GM12864 (cell line): ENCODE results near the gene ITPK1.
"Not testable (repeated sequence)": the region's sequence is repeated elsewhere in the genome, so short reads cannot be mapped to it uniquely, and the experiment has no call there.

ENCODE experiments used
- DNase-seq: peaks from one replicate; pipeline ENCODE4 v3.0.0-alpha.2; 2011; ENCODE audit warnings: low read depth
- H3K4me3 ChIP-seq: 2 replicates; pipeline ENCODE4 v1.5.1; 2011; ENCODE audit warnings: mild to moderate bottlenecking, low read depth, low read length, control low read depth
- TF ChIP-seq, protein P1 (sequence below): IDR thresholded peaks from 2 replicates; pipeline ENCODE4 v1.5.1; 2011; ENCODE audit warnings: low read depth, mild to moderate bottlenecking, moderate library complexity, low read length, control low read depth, inconsistent platforms; ENCODE audit errors: missing control alignments

ITPK1 gene

DNA sequence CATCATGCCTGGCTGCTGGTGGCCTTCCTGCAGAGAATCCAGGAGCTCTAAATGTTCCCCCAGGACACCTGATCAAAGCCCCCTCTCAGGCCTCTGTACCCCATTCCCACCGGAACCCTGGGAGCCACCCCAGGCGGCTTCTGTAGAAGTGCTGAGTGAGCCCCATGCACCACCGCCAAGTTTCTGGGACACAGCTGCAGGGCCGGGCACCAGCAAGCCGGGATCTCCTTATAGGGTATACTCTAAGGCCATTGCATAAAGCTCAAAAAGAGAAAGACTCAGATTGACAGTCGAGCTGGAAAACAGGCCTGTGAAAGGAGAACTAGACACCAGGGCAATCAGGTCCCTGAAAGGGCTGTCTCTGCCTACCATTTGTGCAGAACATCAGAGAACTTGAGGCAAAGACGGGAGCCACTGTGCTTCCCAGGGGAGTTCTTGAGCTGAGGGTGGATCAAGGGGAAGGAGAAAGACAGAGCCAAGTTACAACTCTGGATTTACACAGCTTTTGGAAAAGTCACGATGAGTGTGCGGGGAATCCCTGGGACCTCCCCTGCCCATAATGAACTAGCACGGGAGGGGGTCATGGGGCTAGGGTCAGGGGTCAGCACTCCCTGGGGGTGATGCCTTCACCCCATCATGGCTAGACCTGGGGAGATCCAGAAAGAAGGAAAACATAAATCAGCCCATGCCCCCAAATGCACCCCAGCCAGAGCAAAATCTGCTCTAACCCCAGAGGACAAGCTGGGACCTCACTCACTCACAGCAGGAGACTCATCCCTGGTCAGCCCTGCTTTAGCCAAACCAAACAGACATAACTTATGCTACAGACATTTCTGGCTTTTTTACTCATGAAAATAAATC, 51.1 kb downstream of the ITPK1 start:
- TF ChIP-seq, protein P1, sequence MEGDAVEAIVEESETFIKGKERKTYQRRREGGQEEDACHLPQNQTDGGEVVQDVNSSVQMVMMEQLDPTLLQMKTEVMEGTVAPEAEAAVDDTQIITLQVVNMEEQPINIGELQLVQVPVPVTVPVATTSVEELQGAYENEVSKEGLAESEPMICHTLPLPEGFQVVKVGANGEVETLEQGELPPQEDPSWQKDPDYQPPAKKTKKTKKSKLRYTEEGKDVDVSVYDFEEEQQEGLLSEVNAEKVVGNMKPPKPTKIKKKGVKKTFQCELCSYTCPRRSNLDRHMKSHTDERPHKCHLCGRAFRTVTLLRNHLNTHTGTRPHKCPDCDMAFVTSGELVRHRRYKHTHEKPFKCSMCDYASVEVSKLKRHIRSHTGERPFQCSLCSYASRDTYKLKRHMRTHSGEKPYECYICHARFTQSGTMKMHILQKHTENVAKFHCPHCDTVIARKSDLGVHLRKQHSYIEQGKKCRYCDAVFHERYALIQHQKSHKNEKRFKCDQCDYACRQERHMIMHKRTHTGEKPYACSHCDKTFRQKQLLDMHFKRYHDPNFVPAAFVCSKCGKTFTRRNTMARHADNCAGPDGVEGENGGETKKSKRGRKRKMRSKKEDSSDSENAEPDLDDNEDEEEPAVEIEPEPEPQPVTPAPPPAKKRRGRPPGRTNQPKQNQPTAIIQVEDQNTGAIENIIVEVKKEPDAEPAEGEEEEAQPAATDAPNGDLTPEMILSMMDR, result no peak
- DNase-seq, result no peak
- H3K4me3 ChIP-seq, result no peak overlapping the region

DNA sequence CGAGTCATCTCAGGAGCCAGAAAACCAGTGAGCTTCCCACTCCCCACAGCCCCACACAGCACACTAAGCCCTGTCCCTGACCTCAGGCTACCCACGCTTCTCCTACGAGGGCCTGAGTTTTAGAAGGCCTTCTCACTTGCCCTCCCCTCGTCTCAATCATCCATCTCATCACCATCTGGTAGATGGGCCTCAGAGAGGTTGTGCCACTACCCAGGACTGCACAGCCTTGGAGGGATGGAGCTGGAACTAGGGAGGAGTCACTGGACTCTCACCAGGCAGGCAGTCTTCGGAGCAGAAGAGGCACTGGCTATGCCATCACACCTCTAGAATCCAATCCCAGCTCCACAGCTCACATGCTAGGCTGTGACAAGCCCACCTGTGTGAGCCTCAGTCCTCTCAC, 52.3 kb downstream of the ITPK1 start:
- TF ChIP-seq, protein P1, result no peak
- no peak overlapping the region for H3K4me3 ChIP-seq
- DNase-seq, result no peak

DNA sequence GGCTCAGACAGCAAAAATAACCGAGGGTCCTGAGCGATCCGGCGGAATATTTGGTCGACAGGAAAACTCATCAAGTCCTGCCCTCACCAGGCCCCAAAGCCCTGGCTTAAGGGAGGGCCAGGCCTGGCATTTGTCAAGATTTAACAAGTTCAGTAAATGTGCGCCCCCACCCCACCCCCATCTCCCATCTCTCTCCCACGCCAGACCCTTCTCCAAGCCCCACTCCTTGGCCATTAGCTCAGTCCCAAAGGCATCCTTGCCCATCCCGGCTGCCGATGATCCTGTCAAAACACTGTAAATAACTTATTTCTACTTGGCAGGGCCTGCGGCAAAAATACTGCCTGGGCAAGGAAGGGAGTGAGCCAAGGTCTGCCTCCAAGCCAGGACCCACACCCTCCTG, 52.8 kb downstream of the ITPK1 start:
- TF ChIP-seq, protein P1, result no peak
- no peak for DNase-seq
- H3K4me3 ChIP-seq, result no peak overlapping the region

DNA sequence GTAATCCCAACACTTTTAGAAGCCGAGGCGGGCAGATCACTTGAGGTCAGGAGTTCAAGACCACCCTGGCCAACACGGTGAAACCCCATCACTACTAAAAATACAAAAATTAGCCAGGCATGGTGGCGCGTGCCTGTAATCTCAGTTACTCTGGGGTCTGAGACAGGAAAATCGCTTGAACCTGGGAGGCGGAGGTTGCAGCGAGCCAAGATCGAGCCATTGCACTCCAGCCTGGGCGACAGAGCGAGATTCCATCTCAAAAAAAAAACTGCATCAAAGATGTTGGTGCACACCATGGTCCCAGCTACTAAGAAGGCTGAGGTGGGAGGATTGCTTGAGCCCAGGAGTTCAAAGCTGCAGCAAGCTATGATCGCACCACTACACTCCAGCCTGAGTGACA, 53.7 kb downstream of the ITPK1 start:
- not testable (repeated sequence) for DNase-seq

DNA sequence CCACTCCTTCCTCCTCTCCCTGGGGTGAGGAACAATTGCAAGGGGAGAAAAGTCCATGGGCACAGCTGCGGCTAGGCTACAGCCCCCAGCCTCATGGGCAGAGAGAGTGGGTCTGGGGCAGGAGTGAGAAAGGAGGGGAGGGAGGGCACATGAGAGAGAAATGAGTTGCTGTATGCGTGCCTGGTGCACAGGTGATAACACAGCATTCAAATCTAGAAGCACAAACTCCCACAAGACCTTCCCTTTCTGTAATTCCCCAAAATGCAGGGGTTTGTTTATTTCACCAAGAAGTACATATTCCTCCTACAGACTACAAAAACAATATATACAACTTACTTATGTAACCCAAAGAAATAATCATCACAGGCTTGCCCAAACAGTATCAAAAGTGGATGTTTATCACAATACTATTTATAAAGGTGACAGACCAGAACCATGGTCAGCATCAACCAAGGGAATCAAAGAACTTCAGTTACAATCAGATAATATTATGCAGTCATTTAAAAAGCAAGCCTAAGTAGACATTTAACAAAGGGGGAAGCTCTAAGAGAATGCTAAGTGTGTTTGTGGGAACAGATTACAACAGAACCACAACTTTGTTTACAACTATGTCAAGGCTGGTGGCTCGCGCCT, 54.2 kb downstream of the ITPK1 start:
- DNase-seq, result no peak
- H3K4me3 ChIP-seq, result no peak overlapping the region
- TF ChIP-seq, protein P1, result no peak

More for the DNA sequence above, 53.7 kb downstream of the ITPK1 start:
- H3K4me3 ChIP-seq, result not testable (repeated sequence)

DNA sequence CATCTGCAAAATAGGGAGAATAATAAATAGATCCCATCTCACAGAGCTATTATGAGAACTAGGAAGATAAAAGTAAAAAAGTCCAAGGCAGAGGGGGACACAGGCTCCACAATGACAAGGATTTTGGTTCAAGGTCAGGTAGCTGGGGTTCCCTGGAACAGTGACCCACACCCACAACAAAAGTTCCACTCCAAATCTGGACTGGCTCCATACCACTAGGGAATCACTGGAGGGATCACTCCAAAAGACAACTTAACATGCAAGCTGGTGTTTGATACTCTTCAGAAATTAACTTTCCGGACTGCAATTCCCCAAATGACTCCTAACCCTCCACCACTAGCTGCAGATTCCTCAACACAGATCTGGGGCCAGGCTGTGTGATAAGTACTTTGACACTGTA, 54.9 kb downstream of the ITPK1 start:
- TF ChIP-seq, protein P1, result no peak
- DNase-seq, result no peak
- H3K4me3 ChIP-seq, result no peak overlapping the region

DNA sequence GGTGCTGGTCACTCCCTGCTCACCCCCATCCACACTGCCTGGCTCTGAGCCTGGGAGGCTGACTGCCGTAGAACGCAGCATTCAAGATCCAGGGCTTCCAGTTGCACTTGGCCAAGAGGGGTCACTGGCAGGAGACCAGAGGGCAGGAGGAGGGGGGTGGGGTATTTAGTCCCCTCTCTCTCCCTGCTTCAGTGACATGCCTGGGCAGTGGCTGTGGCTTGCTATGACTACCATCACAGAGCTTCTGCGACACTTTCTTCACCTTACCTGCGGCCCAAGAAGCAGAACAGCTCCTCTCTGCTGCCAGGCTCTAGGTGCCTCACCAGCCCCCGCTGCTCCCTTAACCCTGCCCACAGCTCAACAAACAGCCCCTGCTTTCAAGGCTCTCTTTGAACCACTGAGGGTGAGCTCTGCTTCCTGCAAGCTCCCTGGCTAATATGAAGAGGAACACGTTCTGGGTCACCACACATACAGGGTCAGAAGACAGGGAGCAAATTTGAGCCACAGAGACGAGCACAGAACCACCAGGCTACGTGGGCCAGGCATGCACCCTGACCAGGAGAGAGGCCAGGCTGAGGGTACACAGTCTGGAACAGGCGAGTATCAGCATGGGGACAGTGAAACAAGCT, 55.7 kb downstream of the ITPK1 start:
- TF ChIP-seq, protein P1, result no peak
- H3K4me3 ChIP-seq, result no peak overlapping the region
- no peak for DNase-seq
